T-cell (primary cell): ENCODE results near the gene IGLON5. TPM values are rescaled to one million over a fixed set of nuclear protein-coding genes. Genes with fewer than 3 reads are reported as not detected.
A peak's percentile ranks its signal among the peaks of the same experiment; 100 is the strongest.

Experiments used
- ATAC-seq, 4 experiments: fragments of 200-7000 bp in 3 of 4; fragments of 150-1000 bp in 1 of 4; cut with Tn5 transposase; replicated peaks in 1 of 4; 1 replicate in 3 of 4; 2 replicates in 1 of 4; pipeline ENCODE4 v1.10.0; 2021; ENCODE audit warnings: moderate library complexity in 3 of 4, mild to moderate bottlenecking in 2 of 4, moderate number of reproducible peaks in 1 of 4
- CTCF ChIA-PET, 2 donors: fragments of 300-600 bp; sonication (Branson Sonifier 250); formaldehyde crosslinking; loops; one replicate each; lab custom pipeline; 2022; ENCODE audit warnings: antibody characterized with exemption in 2 of 2; lab: Charles Lee
- POLR2A ChIA-PET, 2 donors: fragments of 300-600 bp; sonication (Branson Sonifier 250); formaldehyde crosslinking; loops; one replicate each; lab custom pipeline; 2022; ENCODE audit warnings: antibody characterized with exemption in 2 of 2; lab: Charles Lee
- DNase-seq, 35 experiments: peaks; one replicate each; pipeline versions ENCODE4 v3.0.0 to v3.0.0-alpha.2; 2013 to 2023
- H3K27ac ChIP-seq: one replicate; pipeline ENCODE4 v1.5.1; 2013; ENCODE audit warnings: low read length
- H3K27me3 ChIP-seq, 2 experiments: replicated peaks in 1 of 2; 1 replicate in 1 of 2; 2 replicates in 1 of 2; pipeline versions ENCODE4 v1.6.1 to v1.7.0; 2013; ENCODE audit warnings: low read length in 1 of 2, mixed read lengths in 1 of 2; ENCODE audit not compliant: control insufficient read depth in 2 of 2, insufficient read depth in 2 of 2; ENCODE audit errors: extremely low read depth in 1 of 2
- H3K36me3 ChIP-seq, 2 donors: 1 replicate in 1 of 2; 2 replicates in 1 of 2; pipeline versions ENCODE4 v1.6.1 to v1.7.0; 2013; ENCODE audit warnings: low read length in 1 of 2; ENCODE audit not compliant: control insufficient read depth in 2 of 2, insufficient read depth in 1 of 2; ENCODE audit errors: extremely low read depth in 1 of 2
- H3K4me1 ChIP-seq, 2 experiments: 1 replicate in 1 of 2; 2 replicates in 1 of 2; pipeline versions ENCODE4 v1.6.1 to v1.7.0; 2013; ENCODE audit warnings: low read length in 2 of 2, mixed read lengths in 1 of 2; ENCODE audit not compliant: insufficient read depth in 2 of 2, control insufficient read depth in 1 of 2; ENCODE audit errors: extremely low read depth in 1 of 2
- H3K4me3 ChIP-seq, 2 donors: 1 replicate in 1 of 2; 2 replicates in 1 of 2; pipeline versions ENCODE4 v1.5.1 to v1.7.0; 2013; ENCODE audit warnings: mild to moderate bottlenecking in 2 of 2, low read length in 1 of 2, moderate library complexity in 1 of 2; ENCODE audit not compliant: control insufficient read depth in 1 of 2; ENCODE audit errors: extremely low read depth in 1 of 2
- H3K9me3 ChIP-seq: 2 replicates; pipeline ENCODE4 v1.7.0; 2013
- H3K27ac Mint-ChIP-seq, 2 donors: one replicate each; pipeline ENCODE4 v1.8.0; 2020 to 2021; ENCODE audit warnings: mild to moderate bottlenecking in 2 of 2, mixed read lengths in 2 of 2
- H3K27me3 Mint-ChIP-seq, 2 donors: one replicate each; pipeline ENCODE4 v1.8.0; 2021 to 2022; ENCODE audit warnings: mixed read lengths in 2 of 2
- H3K36me3 Mint-ChIP-seq: one replicate; pipeline ENCODE4 v1.8.0; 2021; ENCODE audit warnings: mixed read lengths
- H3K4me1 Mint-ChIP-seq, 3 donors: one replicate each; pipeline ENCODE4 v1.8.0; 2020 to 2022; ENCODE audit warnings: mixed read lengths in 3 of 3, mild to moderate bottlenecking in 1 of 3
- H3K4me3 Mint-ChIP-seq, 3 donors: one replicate each; pipeline ENCODE4 v1.8.0; 2020 to 2022; ENCODE audit warnings: mild to moderate bottlenecking in 3 of 3, mixed read lengths in 3 of 3, moderate library complexity in 3 of 3
- H3K9me3 Mint-ChIP-seq, 3 donors: one replicate each; pipeline ENCODE4 v1.8.0; 2020 to 2022; ENCODE audit warnings: mixed read lengths in 3 of 3
- WGBS: methylation state at CpG from one replicate; pipeline ENCODE4 v1.1.5; 2013; ENCODE audit warnings: missing lambda C conversion rate; ENCODE audit not compliant: insufficient coverage; 5-methylcytosine and 5-hydroxymethylcytosine counted together
- total RNA-seq, 35 experiments: library from RNA in 6 of 35; stranded (reverse) in 6 of 35; fragments of 120-200 nt in 1 of 35; gene quantifications; one replicate each; pipeline versions ENCODE4 v1.2.1 to v1.2.4 and lab custom pipeline; 2013 to 2026

IGLON5 gene
- total RNA-seq, 5 donors from 2014 or later (not counting 1 experiment from before 2014, with no cell fraction given), result 0.10 TPM; not detected in 4

- ChIA-PET POLR2A (no interaction called here), CTCF (no interaction called here)
- no peaks in the 10 kb centered on the region for H3K9me3 Mint-ChIP-seq
- WGBS, result 1% methylated on average over 7 of the region's 11 CpGs
- no peaks in the 10 kb centered on the region for H3K27me3 Mint-ChIP-seq
- ATAC-seq, result no peak
- Histone ChIP-seq H3K27me3 (no peaks in the 10 kb centered on the region), H3K36me3 (no peaks in the 10 kb centered on the region), H3K4me3 (no peak overlapping the region), H3K9me3 (no peaks in the 10 kb centered on the region), H3K27ac (peak overlapping the region; percentile 87), H3K4me1 (peaks cover 18 to 72% of the 10 kb centered on the region in 2 experiments)
- H3K4me1 Mint-ChIP-seq, result peaks cover 47 to 66% (median 57%) of the 10 kb centered on the region in 3 donors
- peak overlapping the region in 1 of 3 donors; percentile 25 for H3K4me3 Mint-ChIP-seq
- no peaks in the 10 kb centered on the region for H3K36me3 Mint-ChIP-seq
- DNase-seq, result peak in 1 of 35 experiments; percentile 71
- H3K27ac Mint-ChIP-seq, result peak overlapping the region; percentile 64 to 86
Observed at GRCh38 chr19:51375504-51376221, 64.2 kb downstream of the IGLON5 start.

- no peak overlapping the region for H3K27ac Mint-ChIP-seq
- CTCF ChIA-PET, result no interaction called here
- no peak overlapping the region for H3K4me3 Mint-ChIP-seq
Observed at GRCh38 chr19:51377422-51377821, 66.0 kb downstream of the IGLON5 start.

GRCh38 chr19:51380379-51380778 lies 68.9 kb downstream of the IGLON5 start:
- Histone ChIP-seq H3K36me3 (no peaks in the 10 kb centered on the region), H3K27me3 (no peaks in the 10 kb centered on the region), H3K9me3 (no peaks in the 10 kb centered on the region), H3K4me3 (no peak overlapping the region), H3K4me1 (peaks cover 2 to 35% of the 10 kb centered on the region in 2 experiments), H3K27ac (no peak overlapping the region)
- Mint-ChIP-seq H3K4me1 (peaks cover 3 to 25% (median 12%) of the 10 kb centered on the region in 3 donors), H3K27ac (no peak overlapping the region), H3K36me3 (no peaks in the 10 kb centered on the region), H3K9me3 (no peaks in the 10 kb centered on the region), H3K4me3 (no peak overlapping the region), H3K27me3 (no peaks in the 10 kb centered on the region)
- CTCF ChIA-PET, result interaction anchor here in 1 of 2 donors (0.9 kb wide), 1 partner anchor 15 kb away, joined by 3 read pairs; no protein-coding TSS in a partner anchor
- WGBS, result 97% methylated on average over 9 of the region's 9 CpGs
- POLR2A ChIA-PET, result no interaction called here
- ATAC-seq (no peak), DNase-seq (no peak)

More at GRCh38 chr19:51377422-51377821, 66.0 kb downstream of the IGLON5 start:
- POLR2A ChIA-PET, result no interaction called here
- H3K9me3 ChIP-seq, result no peaks in the 10 kb centered on the region
- no peak overlapping the region for H3K4me3 ChIP-seq
- DNase-seq (no peak), ATAC-seq (no peak)
- peaks cover 29 to 53% (median 40%) of the 10 kb centered on the region in 3 donors for H3K4me1 Mint-ChIP-seq
- WGBS, result 100% methylated on average over 1 of the region's 2 CpGs
- H3K4me1 ChIP-seq, result peaks cover 12 to 63% of the 10 kb centered on the region in 2 experiments
- H3K9me3 Mint-ChIP-seq, result no peaks in the 10 kb centered on the region
- no peak overlapping the region for H3K27ac ChIP-seq
- H3K27me3 Mint-ChIP-seq, result no peaks in the 10 kb centered on the region
- no peaks in the 10 kb centered on the region for H3K36me3 ChIP-seq
- H3K36me3 Mint-ChIP-seq, result no peaks in the 10 kb centered on the region
- no peaks in the 10 kb centered on the region for H3K27me3 ChIP-seq

Other genes with a start within 250 kb of the IGLON5 start
- not detected for gene KLK13, start 246.6 kb upstream of the IGLON5 start, total RNA-seq
- gene KLK14, start 228.8 kb upstream of the IGLON5 start, total RNA-seq, result under 1 TPM; 0.42 to 0.78 (median 0.70) TPM
- 10 to 100 TPM in 3 of 5 donors, 1 to 10 TPM in 2; 3.2 to 18.1 (median 15.9) TPM for gene CTU1, start 203.2 kb upstream of the IGLON5 start, total RNA-seq
- 1 to 10 TPM in 3 of 5 donors, under 1 TPM in 2; 0.73 to 2.6 (median 1.6) TPM for gene SIGLEC9, start 186.7 kb upstream of the IGLON5 start, total RNA-seq
- 1 to 10 TPM in 2 of 5 donors, under 1 TPM in 2, not detected in 1; 0.30 to 3.3 (median 1.0) TPM for gene SIGLEC7, start 169.3 kb upstream of the IGLON5 start, total RNA-seq
- under 1 TPM in 4 of 5 donors, not detected in 1; 0.23 to 0.60 (median 0.42) TPM for gene CD33, start 86.6 kb upstream of the IGLON5 start, total RNA-seq
- gene SIGLECL1, start 60.6 kb upstream of the IGLON5 start, total RNA-seq, result not detected
- gene VSIG10L, start 30.5 kb downstream of the IGLON5 start, total RNA-seq, result under 1 TPM; 0.18 to 0.70 (median 0.39) TPM
- gene ETFB, start 54.7 kb downstream of the IGLON5 start, total RNA-seq, result 10 to 100 TPM; 37.8 to 67.8 (median 61.1) TPM
- 1 to 10 TPM; 2.0 to 8.5 (median 5.8) TPM for gene CLDND2, start 57.4 kb downstream of the IGLON5 start, total RNA-seq
- 100 to 1,000 TPM in 4 of 5 donors, 10 to 100 TPM in 1; 42.9 to 356 (median 105) TPM for gene NKG7, start 61.0 kb downstream of the IGLON5 start, total RNA-seq
- not detected for gene LIM2, start 76.3 kb downstream of the IGLON5 start, total RNA-seq
- gene C19orf84, start 78.9 kb downstream of the IGLON5 start, total RNA-seq, result not detected
- 1 to 10 TPM in 3 of 5 donors, under 1 TPM in 2; 0.67 to 6.7 (median 1.8) TPM for gene SIGLEC10, start 106.0 kb downstream of the IGLON5 start, total RNA-seq
- gene SIGLEC8, start 146.8 kb downstream of the IGLON5 start, total RNA-seq, result not detected
- gene CEACAM18, start 166.9 kb downstream of the IGLON5 start, total RNA-seq, result not detected
- not detected for gene SIGLEC12, start 190.2 kb downstream of the IGLON5 start, total RNA-seq
- gene SIGLEC6, start 220.0 kb downstream of the IGLON5 start, total RNA-seq, result under 1 TPM in 4 of 5 donors, not detected in 1; 0.23 to 0.79 (median 0.64) TPM